GF-D8 (cell line): Measurements from ENCODE around the gene CLASP1.
"Not testable (repeated sequence)": the region's sequence is repeated elsewhere in the genome, so short reads cannot be mapped to it uniquely, and the experiment has no call there.

Source experiments
- DNase-seq: peaks from one replicate; lab custom pipeline; 2025; lab: John Stamatoyannopoulos, UW

CLASP1 gene

GRCh38 chr2:121473512-121473911 is 175.8 kb downstream of the CLASP1 start:
- DNase-seq: no peak

- DNase-seq: no peak
Observed at GRCh38 chr2:121472470-121472993, 176.7 kb downstream of the CLASP1 start.

- no peak for DNase-seq
Observed at GRCh38 chr2:121471532-121472469, 177.5 kb downstream of the CLASP1 start.

- DNase-seq: no peak
Observed at GRCh38 chr2:121470917-121471316, 178.3 kb downstream of the CLASP1 start.

GRCh38 chr2:121469356-121469755 is 179.9 kb downstream of the CLASP1 start:
- DNase-seq: no peak

- no peak for DNase-seq
Observed at GRCh38 chr2:121468936-121469335, 180.3 kb downstream of the CLASP1 start.

GRCh38 chr2:121459291-121459690 is 190.0 kb downstream of the CLASP1 start:
- no peak for DNase-seq

- no peak for DNase-seq
Observed at GRCh38 chr2:121456325-121456724, 192.9 kb downstream of the CLASP1 start.

GRCh38 chr2:121455446-121455845 is 193.8 kb downstream of the CLASP1 start:
- DNase-seq: no peak

- DNase-seq: no peak
Observed at GRCh38 chr2:121454549-121455090, 194.6 kb downstream of the CLASP1 start.

GRCh38 chr2:121451398-121451797 is 197.9 kb downstream of the CLASP1 start:
- DNase-seq: no peak

GRCh38 chr2:121450301-121450700 is 199.0 kb downstream of the CLASP1 start:
- DNase-seq: no peak

- DNase-seq: no peak
Observed at GRCh38 chr2:121446647-121447241, 202.5 kb downstream of the CLASP1 start.

- DNase-seq: no peak
Observed at GRCh38 chr2:121442889-121443288, 206.4 kb downstream of the CLASP1 start.

GRCh38 chr2:121438290-121438689 is 211.0 kb downstream of the CLASP1 start:
- DNase-seq: not testable (repeated sequence)

GRCh38 chr2:121436918-121437317 is 212.3 kb downstream of the CLASP1 start:
- no peak for DNase-seq

- DNase-seq: no peak
Observed at GRCh38 chr2:121435790-121436189, 213.5 kb downstream of the CLASP1 start.

- no peak for DNase-seq
Observed at GRCh38 chr2:121431214-121431613, 218.0 kb downstream of the CLASP1 start.

GRCh38 chr2:121429927-121430520 is 219.2 kb downstream of the CLASP1 start:
- no peak for DNase-seq

- DNase-seq: no peak
Observed at GRCh38 chr2:121429119-121429903, 220.0 kb downstream of the CLASP1 start.

GRCh38 chr2:121427187-121427689 is 222.0 kb downstream of the CLASP1 start:
- DNase-seq: no peak
